Endometrial microvascular endothelial cells (primary cell): ENCODE measurements around the gene RGS9. TPM values are rescaled to one million over a fixed set of nuclear protein-coding genes. Genes with fewer than 3 reads are reported as not detected.

ENCODE experiments used
- in situ Hi-C: cut with HindIII; loops from 2 replicates; pipeline ENCODE4 v1.10.0; 2017; ENCODE audit warnings: low sequenced_read_pairs, low pct_unique_long_range_greater_than_20kb; ENCODE audit errors: inconsistent ontology term
- total RNA-seq: library from RNA; depleted of rRNA; stranded (reverse); fragments of >200 nt; gene quantifications from one replicate; pipeline ENCODE4 v1.2.3, GENCODE V29; 2015; ENCODE audit errors: inconsistent ontology term

The RGS9 gene
- total RNA-seq, 1 donor from 2014 or later: not detected

DNA sequence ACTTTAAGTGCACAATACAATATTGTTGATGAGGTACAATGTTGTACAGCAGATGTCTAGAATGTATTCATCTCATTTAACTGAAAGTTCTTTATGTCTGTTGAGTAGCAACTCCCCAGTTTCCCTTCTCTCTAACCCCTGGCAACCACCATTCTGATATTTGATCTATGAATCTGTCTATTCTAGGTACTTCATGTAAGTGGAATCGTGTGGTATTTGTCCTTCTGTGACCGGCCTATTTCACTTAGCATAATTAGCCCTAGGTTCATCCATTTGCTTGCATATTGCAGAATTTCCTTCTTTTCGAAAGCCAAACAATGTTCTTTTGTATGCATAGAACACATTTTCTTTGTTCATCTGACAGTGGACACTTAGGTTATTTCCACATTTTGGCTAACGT is 10.8 kb downstream of the RGS9 start:
- in situ Hi-C loops: no loop called here

DNA sequence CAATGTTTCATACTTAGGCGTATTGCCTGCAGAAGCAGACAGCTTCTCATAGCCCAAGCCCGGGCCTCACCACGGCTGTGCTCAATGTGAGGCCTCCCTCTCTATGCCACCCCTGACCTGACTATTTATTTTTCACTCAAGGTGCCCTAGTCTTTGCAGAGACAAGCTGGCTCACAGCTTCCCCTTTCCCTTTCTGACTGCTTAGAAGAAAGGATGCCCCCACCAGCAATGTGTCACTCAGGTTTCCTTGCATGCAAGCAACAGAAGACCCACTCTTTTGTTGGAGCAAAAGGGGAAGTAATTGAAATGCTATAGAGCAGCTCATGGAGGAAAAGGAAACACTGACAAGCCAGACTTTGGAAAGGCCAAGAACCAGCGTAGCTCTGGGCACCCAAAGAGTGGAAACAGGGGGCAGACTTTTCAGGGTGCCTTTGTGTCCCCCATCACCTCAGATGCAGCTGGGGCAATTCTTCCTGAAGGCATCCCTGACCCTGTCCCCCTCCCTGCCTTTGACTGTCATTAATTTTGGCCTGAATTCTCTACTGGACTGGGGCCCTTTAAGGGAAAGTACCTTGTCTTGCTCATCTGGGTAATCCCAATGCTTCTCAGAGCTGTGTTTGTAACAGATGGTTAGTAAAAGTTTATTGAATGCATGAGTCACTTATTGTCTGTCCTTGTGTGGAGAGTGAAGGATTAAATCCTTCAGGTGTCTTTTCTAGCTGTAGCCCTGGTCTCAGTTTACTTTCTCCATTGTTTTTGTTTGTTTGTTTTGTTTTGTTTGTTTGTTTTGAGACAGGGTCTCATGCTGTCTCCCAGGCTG is 17.8 kb downstream of the RGS9 start:
- in situ Hi-C loops: no loop called here

DNA sequence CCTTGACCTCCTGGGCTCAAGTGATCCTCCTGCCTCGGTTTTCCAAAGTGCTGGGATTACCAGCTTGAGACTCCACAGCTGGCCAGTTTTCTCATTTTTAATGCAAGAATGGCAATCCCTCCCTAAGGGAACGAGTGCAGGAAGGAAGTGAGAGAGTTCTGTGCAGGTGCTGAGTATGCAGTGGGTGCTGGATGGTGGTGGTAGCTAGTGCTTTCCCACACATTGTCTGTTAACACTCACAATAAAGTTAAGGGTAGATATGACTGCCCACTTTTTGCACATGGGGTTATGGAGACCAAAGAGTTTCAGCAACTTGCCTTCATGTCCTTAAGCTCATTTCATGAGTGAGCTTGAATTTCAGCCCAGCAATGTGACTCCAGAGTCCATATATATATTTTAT is 18.5 kb downstream of the RGS9 start:
- in situ Hi-C loops: no loop called here

- in situ Hi-C loops: no loop called here
Observed at GRCh38 chr17:65156185-65156834, 19.1 kb downstream of the RGS9 start.

DNA sequence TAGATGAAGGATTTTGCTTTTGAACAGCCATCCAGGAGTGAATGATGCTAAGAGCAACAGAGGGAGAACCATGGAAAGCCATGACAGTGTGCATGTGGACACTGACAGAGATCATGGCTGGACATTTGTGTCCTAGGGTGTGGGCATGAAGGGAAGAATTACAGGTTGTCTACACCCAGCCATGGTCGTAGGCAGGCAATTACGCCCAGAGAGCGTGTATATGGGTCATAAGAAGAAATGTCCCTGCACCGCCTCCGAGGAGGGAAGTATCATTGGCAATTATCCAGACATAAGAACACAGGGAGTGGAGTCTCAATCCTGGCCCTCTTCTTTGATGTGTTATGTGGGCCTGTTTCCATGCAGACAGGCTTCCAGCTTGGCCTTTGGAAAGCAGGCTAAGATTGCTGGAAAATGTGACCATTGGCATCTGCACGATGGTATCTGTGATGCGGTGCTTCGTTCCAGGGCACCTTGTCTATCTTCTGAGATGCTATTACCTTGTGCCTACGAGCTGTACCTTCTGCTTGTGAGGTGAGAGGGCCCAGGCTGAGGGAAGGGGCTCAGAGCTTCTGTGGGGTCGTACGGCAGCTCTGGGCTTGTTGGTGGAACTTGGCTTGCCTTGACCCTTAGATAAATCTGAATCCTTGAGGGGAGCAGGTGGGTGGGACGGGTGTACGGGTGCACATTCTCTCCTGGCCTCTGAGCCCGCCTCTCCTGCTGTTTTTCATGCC is 19.8 kb downstream of the RGS9 start:
- in situ Hi-C loops: no loop called here

DNA sequence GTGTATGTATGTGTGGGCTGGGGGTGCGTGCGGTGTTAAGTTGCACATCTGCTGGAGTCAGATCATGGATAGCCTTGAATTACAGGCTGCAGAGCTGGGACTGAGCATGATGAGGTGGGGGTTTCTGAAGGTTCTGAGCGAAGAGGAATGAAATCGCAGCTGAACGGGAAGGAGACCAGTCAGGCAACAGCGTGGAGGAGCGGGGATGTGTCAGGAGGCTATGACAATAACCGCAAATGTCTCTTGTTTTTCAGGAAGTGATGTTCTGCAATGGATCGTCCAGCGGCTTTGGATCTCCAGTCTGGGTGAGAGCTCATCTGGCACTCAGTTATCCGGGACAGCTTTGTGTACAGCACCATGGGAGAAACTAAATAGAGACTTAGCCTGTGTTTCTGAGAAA is 20.9 kb downstream of the RGS9 start:
- in situ Hi-C loops: no loop called here

DNA sequence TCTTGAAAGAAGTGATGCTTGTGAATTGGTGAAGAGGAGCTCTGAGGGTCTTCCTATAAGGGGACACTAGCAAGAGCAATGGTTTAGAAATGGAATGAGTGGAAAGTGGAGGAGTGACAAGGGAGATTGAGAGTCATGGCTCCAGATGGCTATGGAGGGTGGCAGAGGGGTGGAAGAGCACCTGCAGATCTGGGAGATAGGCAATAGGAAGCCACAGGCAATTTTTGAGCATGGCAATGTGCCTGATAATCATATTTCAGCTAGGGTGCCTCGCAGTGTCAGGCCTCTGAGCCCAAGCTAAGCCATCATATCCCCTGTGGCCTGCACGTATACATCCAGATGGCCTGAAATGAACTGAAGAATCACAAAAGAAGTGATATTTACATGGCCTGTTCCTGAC is 21.5 kb downstream of the RGS9 start:
- in situ Hi-C loops: no loop called here

GRCh38 chr17:65160516-65160915 is 23.3 kb downstream of the RGS9 start:
- in situ Hi-C loops: no loop called here

- in situ Hi-C loops: no loop called here
Observed at GRCh38 chr17:65163990-65164495, 26.9 kb downstream of the RGS9 start.

GRCh38 chr17:65166787-65167186 is 29.6 kb downstream of the RGS9 start:
- in situ Hi-C loops: no loop called here

DNA sequence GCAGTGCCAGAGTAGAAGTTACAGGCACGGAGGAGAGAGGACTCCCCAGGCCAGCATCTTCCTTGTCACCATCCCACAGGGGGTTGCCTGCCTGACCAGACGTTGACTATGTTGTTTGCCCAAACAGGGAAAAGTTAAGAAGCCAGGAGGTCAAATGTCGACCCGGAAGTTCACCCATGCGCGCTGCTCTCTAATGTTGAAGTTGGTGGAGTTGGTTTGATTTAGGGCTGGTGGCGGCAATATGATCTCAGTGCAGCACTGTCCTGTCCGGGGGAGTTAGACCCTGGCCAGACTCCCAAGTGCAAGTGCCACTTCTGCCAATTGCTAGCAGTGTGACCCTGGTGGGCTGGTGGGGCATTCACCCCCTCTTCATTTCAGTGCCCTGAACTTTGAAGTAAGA is 30.4 kb downstream of the RGS9 start:
- in situ Hi-C loops: no loop called here

DNA sequence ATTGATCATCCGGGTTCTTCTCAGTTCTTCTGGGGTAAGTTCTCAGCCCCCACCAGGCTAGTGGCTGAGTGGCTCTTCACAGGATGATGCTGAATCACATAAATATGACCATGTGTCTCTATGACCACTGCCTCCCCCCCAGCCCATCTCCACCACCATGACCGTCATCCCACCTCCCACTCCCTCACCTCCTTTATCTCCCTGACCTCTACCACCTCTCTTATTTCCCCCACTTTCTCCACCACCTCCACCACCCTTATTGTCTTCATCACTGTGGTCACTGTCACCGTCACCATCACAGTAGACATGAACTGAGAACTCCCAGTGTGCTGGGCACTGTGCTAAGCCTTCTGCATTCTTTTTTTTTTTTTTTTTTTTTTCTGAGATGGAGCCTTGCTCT is 32.5 kb downstream of the RGS9 start:
- in situ Hi-C loops: no loop called here

DNA sequence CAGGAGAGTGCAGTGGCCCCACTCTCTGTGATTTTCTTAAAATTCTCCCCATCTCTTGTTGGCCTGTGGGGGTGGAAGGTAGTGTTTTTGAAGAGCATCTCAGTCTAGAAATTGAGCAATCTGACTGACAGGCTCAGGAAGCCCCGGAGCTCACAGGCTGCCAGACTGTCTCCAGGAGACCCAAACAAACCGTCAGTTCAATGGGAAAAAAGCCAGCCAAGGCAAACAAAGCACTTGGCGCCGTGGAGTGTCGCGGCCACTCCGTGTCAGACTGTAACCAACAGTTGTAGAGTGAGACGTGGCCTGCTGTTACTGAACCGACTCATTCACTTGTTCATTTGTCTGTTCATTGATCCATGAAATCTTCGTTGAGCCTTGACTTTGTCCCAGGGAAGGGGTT is 33.7 kb downstream of the RGS9 start:
- in situ Hi-C loops: no loop called here

GRCh38 chr17:65171752-65172151 is 34.6 kb downstream of the RGS9 start:
- in situ Hi-C loops: no loop called here

DNA sequence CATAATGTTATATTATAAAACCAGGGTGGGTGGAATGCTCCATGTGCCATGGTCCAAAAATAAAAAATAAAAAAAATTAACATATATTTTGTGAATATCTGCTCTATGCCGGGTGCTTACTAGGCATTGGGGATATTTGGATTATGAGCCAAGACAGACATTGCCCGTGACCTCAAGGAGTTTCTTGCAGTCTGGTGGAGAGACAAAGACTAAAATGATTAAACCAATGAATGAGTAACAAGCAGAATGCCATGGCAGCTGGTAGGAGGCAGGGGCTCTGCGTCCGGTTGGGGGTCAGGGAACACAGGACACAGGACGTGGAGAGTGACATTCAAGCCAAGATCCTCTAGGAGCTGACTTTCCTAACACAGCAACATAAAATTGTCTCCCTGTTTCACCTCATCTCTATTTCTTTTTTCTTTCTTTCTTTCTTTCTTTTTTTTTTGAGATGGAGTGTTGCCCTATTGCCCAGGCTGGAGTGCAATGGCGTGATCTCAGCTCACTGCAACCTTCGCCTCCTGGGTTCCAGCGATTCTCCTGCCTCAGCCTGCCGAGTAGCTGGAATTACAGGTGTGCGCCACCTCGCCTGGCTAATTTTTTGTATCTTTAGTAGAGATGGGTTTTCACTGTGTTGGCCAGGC is 35.4 kb downstream of the RGS9 start:
- in situ Hi-C loops: no loop called here

- in situ Hi-C loops: no loop called here
Observed at GRCh38 chr17:65173284-65173793, 36.2 kb downstream of the RGS9 start.

DNA sequence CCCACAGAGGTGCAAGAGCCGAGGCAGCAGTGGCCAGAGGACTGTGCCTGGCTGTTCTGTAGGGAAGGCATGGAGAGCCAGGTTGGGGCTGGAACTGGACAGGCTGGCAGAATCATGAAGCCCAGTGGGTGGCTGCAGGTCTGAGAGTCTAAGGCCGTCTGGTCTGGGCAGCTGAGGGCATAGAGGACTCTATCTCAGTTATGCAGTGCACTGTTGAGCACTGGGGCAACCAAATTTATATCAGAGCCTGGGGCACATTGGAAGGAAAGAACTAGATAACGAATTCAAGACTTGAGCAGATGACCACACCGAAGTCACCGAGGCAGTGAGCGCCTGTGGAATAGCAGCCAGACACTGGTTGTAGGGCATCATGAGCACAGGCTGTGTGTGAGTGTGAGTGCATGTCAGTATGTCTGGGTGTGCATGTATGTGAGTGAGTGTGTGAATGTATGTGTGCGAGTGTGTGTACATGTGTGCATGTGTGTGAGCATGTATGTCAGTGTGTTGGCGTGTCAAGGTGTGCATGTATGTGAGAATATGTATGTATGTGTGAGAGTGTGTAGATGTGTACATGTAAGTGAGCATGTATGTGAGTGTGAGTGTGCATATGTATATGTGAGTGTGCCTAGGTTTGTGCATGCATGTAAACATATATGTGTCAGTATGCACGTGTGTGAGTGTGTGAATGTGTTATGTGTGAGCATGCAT is 37.0 kb downstream of the RGS9 start:
- in situ Hi-C loops: no loop called here

DNA sequence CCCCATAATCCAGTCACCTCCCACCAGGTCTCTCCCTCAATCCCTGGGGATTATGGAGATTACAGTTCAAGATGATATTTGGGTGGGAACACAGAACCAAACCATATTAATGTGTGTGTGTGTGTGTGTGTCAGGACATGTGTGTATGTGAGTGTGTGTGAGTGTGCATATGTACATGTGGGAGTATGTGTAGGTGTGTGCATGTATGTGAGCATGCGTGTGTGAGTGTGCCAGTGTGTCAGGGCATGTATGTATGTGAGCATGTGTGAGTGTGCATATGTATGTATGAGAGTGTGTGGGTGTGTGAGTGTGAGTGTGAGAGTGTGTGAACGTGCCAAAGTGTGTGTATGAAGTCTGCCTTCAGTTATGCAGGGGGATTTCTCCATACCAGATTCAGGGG is 37.8 kb downstream of the RGS9 start:
- in situ Hi-C loops: no loop called here

DNA sequence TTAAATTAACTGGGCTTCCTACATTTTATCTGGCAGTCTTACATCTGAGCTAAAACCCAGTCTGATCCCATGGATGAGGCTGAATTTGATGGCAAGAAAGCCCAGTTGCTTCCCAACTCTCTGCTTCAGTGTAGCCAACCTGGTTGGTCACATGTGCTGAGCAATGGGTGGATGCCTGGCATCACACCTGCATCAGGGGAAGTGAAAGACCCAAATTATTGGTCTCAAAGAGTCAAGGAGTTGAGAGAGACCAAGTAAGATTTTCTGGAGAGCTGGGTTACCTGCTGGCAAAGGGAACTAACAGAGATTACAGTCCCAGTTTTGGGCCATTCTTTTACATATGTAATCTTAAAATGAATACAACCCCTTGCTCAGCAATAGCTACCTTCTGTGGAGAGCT is 38.8 kb downstream of the RGS9 start:
- in situ Hi-C loops: no loop called here
